BLaER1 (cell line): ENCODE results near the gene MGRN1.

ENCODE experiments used
- H3K27ac ChIP-seq: shearing (Covaris generic); formaldehyde crosslinking; 2 replicates; pipeline ENCODE4 v1.8.1; 2022
- H3K27me3 ChIP-seq: shearing (Covaris generic); formaldehyde crosslinking; 2 replicates; pipeline ENCODE4 v1.8.1; 2022
- H3K36me3 ChIP-seq: shearing (Covaris generic); formaldehyde crosslinking; 2 replicates; pipeline ENCODE4 v1.8.1; 2022
- H3K4me1 ChIP-seq: shearing (Covaris generic); formaldehyde crosslinking; 2 replicates; pipeline ENCODE4 v1.8.1; 2022
- H3K4me2 ChIP-seq: shearing (Covaris generic); formaldehyde crosslinking; 2 replicates; pipeline ENCODE4 v1.8.1; 2022
- H3K4me3 ChIP-seq: shearing (Covaris generic); formaldehyde crosslinking; 2 replicates; pipeline ENCODE4 v1.8.1; 2022
- H3K9ac ChIP-seq: shearing (Covaris generic); formaldehyde crosslinking; 2 replicates; pipeline ENCODE4 v1.8.1; 2022
- H3K9me3 ChIP-seq: shearing (Covaris generic); formaldehyde crosslinking; 2 replicates; pipeline ENCODE4 v1.8.1; 2022
- H4K20me1 ChIP-seq: shearing (Covaris generic); formaldehyde crosslinking; 2 replicates; pipeline ENCODE4 v1.8.1; 2022
- Cebpa-rat ChIP-seq: shearing (Covaris generic); IDR thresholded peaks from 2 replicates; pipeline ENCODE4 v1.8.1; 2022

Gene MGRN1

DNA sequence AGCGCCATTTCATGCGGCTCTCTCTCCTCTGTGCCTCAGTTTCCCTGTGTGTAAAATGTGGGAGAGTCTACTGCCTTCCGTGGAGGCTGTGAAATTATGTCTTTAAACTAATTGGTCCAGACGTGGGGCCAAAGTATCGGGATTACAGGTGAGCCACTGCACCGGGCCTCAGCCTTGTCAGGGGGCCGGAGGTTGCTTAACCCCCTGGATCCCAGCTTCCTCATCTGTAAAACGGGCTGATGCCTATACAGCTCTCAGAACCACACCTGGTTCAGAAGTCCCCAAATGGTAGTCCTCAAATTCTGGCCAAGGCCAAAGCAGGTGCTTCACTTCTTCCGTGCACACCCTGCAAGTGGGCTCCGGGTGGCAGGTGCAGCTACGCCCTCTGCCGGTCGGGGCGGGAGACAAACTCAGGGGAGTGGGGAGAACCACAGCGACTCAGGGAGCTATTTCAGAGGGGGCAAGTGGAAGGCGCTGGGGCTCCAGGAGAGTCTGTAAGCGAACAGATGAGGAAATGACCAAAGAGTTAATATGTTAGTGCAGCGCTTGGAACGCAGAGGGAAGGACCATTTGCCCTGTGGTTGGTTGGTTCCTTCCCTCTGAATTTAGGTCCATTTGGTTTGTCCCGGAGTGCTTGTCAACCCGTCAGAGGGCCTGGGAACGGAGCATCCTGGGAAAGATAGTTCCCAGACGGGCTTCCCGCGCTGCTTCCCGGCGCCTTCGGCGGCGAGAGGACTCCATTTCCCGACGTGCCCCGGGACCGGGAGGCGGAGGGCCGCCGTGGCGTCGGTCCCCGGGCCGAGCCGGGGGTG lies at the start of gene MGRN1:
TSS of gene MGRN1 (plus strand) at position 812 of the 812 bp plus-strand sequence. CDS start 135 bp downstream, outside the sequence.
- no peak for TF ChIP-seq Cebpa-rat
- Histone ChIP-seq H3K27me3 (no peaks in the 10 kb centered on the region), H3K4me2 (peak within 1 kb of the TSS; percentile 85), H3K27ac (peak within 1 kb of the TSS; percentile 99), H3K9me3 (no peaks in the 10 kb centered on the region), H4K20me1 (peaks cover 42% of the 10 kb centered on the region), H3K36me3 (peaks cover 22% of the 10 kb centered on the region), H3K4me1 (peaks cover 41% of the 10 kb centered on the region), H3K9ac (peak within 1 kb of the TSS; percentile 98), H3K4me3 (peak within 1 kb of the TSS; percentile 100)

GRCh38 chr16:4574919-4575705 lies 49.5 kb upstream of the MGRN1 start:
- peaks cover 36% of the 10 kb centered on the region for H3K4me1 ChIP-seq

DNA sequence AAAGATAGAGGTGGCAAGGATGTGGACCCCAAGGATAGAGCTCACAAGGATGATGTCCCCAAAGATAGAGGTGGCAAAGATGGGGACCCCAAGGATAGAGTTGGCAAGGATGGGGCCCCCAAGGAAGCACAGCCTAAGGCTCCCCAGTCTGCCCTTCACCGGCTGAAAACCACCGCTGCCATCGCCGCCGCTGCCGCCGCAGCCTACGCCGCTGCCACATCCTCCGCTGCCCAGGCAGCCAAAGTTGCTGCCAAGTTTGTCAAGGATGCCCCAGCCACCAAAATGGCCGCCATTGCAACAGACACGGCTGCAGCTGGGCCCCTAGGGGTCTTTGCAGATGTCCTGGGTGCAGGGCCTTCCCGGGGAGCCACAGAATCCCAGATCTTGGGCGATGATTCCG lies 48.6 kb upstream of the MGRN1 start:
- no peak overlapping the region for H3K4me3 ChIP-seq
- H3K4me1 ChIP-seq, result peaks cover 36% of the 10 kb centered on the region
- no peaks in the 10 kb centered on the region for H3K9me3 ChIP-seq
- H3K36me3 ChIP-seq, result no peaks in the 10 kb centered on the region
- H3K4me2 ChIP-seq, result no peak overlapping the region; the same call in 1 of the 2 replicates
- H3K27ac ChIP-seq, result 0 out of 2 replicates have a peak overlapping the region, but pooled peaks have one; percentile 37
- no peak overlapping the region for H3K9ac ChIP-seq
- no peaks in the 10 kb centered on the region for H3K27me3 ChIP-seq
- no peak for TF ChIP-seq Cebpa-rat
- no peaks in the 10 kb centered on the region for H4K20me1 ChIP-seq

More at GRCh38 chr16:4574919-4575705, 49.5 kb upstream of the MGRN1 start:
- Histone ChIP-seq H4K20me1 (no peaks in the 10 kb centered on the region), H3K4me2 (peak overlapping the region; percentile 84), H3K4me3 (no peak overlapping the region), H3K36me3 (no peaks in the 10 kb centered on the region), H3K27ac (peak overlapping the region; percentile 37; the same call in 1 of the 2 replicates), H3K9ac (no peak overlapping the region), H3K27me3 (no peaks in the 10 kb centered on the region), H3K9me3 (no peaks in the 10 kb centered on the region)
- no peak for TF ChIP-seq Cebpa-rat

- peaks cover 18% of the 10 kb centered on the region for H3K4me1 ChIP-seq
- no peak overlapping the region for H3K4me2 ChIP-seq
- H3K9me3 ChIP-seq, result no peaks in the 10 kb centered on the region
- H3K9ac ChIP-seq, result no peak overlapping the region
- no peaks in the 10 kb centered on the region for H3K27me3 ChIP-seq
- TF ChIP-seq Cebpa-rat, result no peak
- H4K20me1 ChIP-seq, result no peaks in the 10 kb centered on the region
- no peak overlapping the region for H3K27ac ChIP-seq
- H3K36me3 ChIP-seq, result no peaks in the 10 kb centered on the region
- H3K4me3 ChIP-seq, result no peak overlapping the region
Measured at GRCh38 chr16:4578961-4579530, 45.6 kb upstream of the MGRN1 start.

GRCh38 chr16:4580250-4580649 lies 44.4 kb upstream of the MGRN1 start:
- Histone ChIP-seq H3K36me3 (no peaks in the 10 kb centered on the region), H3K27me3 (no peaks in the 10 kb centered on the region), H3K9me3 (no peaks in the 10 kb centered on the region), H3K4me1 (peaks cover 6% of the 10 kb centered on the region), H4K20me1 (no peaks in the 10 kb centered on the region), H3K27ac (no peak overlapping the region), H3K4me2 (no peak overlapping the region), H3K4me3 (no peak overlapping the region), H3K9ac (no peak overlapping the region)
- no peak for TF ChIP-seq Cebpa-rat

GRCh38 chr16:4583906-4584305 lies 40.7 kb upstream of the MGRN1 start:
- H4K20me1 ChIP-seq, result no peaks in the 10 kb centered on the region
- H3K36me3 ChIP-seq, result no peaks in the 10 kb centered on the region
- no peak for TF ChIP-seq Cebpa-rat
- no peak overlapping the region for H3K9ac ChIP-seq
- H3K4me2 ChIP-seq, result no peak overlapping the region
- no peaks in the 10 kb centered on the region for H3K27me3 ChIP-seq
- peaks cover 4% of the 10 kb centered on the region for H3K9me3 ChIP-seq
- H3K4me3 ChIP-seq, result no peak overlapping the region
- H3K4me1 ChIP-seq, result no peaks in the 10 kb centered on the region
- no peak overlapping the region for H3K27ac ChIP-seq

GRCh38 chr16:4586291-4586690 lies 38.3 kb upstream of the MGRN1 start:
- no peaks in the 10 kb centered on the region for H3K36me3 ChIP-seq
- no peak overlapping the region for H3K27ac ChIP-seq
- no peak for TF ChIP-seq Cebpa-rat
- H3K9me3 ChIP-seq, result peaks cover 4% of the 10 kb centered on the region
- H4K20me1 ChIP-seq, result no peaks in the 10 kb centered on the region
- peaks cover under 1% of the 10 kb centered on the region for H3K4me1 ChIP-seq
- H3K4me3 ChIP-seq, result no peak overlapping the region
- H3K9ac ChIP-seq, result no peak overlapping the region
- H3K27me3 ChIP-seq, result no peaks in the 10 kb centered on the region
- H3K4me2 ChIP-seq, result no peak overlapping the region

DNA sequence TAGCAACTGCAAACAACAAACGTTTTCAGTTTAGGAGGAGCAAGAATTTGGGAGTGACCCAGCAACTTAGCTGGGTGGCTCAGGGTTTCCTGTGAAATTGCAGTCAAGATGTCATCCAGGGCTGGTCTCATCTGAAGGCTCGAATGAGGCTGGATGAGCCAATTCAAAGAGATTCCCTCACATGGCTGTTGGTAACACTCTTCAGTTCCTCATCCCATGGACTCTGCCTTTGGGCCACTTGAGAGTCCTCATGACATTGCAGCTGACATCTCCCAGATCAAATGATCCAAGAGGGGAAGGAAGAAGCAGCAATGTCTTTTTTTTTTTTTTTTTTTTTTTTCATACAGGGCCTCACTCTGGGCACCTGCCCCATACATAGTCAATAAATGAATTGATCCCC lies 36.2 kb upstream of the MGRN1 start:
- Histone ChIP-seq H3K27ac (no peak overlapping the region), H3K4me2 (no peak overlapping the region), H3K4me3 (no peak overlapping the region), H3K9me3 (peaks cover 4% of the 10 kb centered on the region), H3K9ac (no peak overlapping the region), H3K4me1 (peaks cover 22% of the 10 kb centered on the region), H3K36me3 (no peaks in the 10 kb centered on the region), H3K27me3 (no peaks in the 10 kb centered on the region), H4K20me1 (no peaks in the 10 kb centered on the region)
- no peak for TF ChIP-seq Cebpa-rat

GRCh38 chr16:4588961-4589360 lies 35.7 kb upstream of the MGRN1 start:
- no peak for TF ChIP-seq Cebpa-rat
- Histone ChIP-seq H3K9ac (no peak overlapping the region), H3K9me3 (peaks cover 4% of the 10 kb centered on the region), H3K27me3 (no peaks in the 10 kb centered on the region), H3K4me1 (peaks cover 28% of the 10 kb centered on the region), H3K27ac (no peak overlapping the region), H3K4me3 (no peak overlapping the region), H3K36me3 (no peaks in the 10 kb centered on the region), H4K20me1 (no peaks in the 10 kb centered on the region), H3K4me2 (no peak overlapping the region)
